ENCODE measurements around the gene DHH. TPM values are rescaled to one million over a fixed set of nuclear protein-coding genes. Genes with fewer than 3 reads are reported as not detected.

Gene DHH
- total and polyA plus RNA-seq, 2 experiments from 2014 or later = not detected

- no peak overlapping the region for H3K27ac Mint-ChIP-seq
- H3K27me3 Mint-ChIP-seq (ENCODE audit: insufficient read depth, low read depth, poor library complexity) = peaks cover 11% of the 10 kb centered on the region
- H3K36me3 ChIP-seq (ENCODE audit: insufficient read depth) = peaks cover 33% of the 10 kb centered on the region
- TF ChIP-seq CREB1 (CRISPR knock-in tag; IDR thresholded peaks at IDR 0.05; ENCODE audit: low read depth) = no peak
- DNase-seq (ENCODE audit: low spot score) (no peak), ATAC-seq (no peak)
- no peak overlapping the region for H2AFZ ChIP-seq
- no peaks in the 10 kb centered on the region; the same call in 2 of the 3 replicates for H3K9me3 Mint-ChIP-seq
- H4K20me1 ChIP-seq (replicated peaks; ENCODE audit: insufficient read depth) = peaks cover 60% of the 10 kb centered on the region
- H3K4me2 ChIP-seq = no peak overlapping the region
- H3F3A ChIP-seq (replicated peaks; ENCODE audit: low read depth) = no peaks in the 10 kb centered on the region
- H3K4me1 ChIP-seq (ENCODE audit: insufficient read depth) = peaks cover 15% of the 10 kb centered on the region
- no peaks in the 10 kb centered on the region for H3K9me2 ChIP-seq (ENCODE audit: insufficient read depth)
- H3K79me2 ChIP-seq (replicated peaks; ENCODE audit: insufficient read depth) = peaks cover 42% of the 10 kb centered on the region
- H3K4me1 Mint-ChIP-seq = peaks cover 27% of the 10 kb centered on the region
- H3K27ac ChIP-seq (ENCODE audit: low read depth) = no peak overlapping the region
- H3K4me3 Mint-ChIP-seq = no peak overlapping the region
- H3K4me3 ChIP-seq = no peak overlapping the region
- peaks cover 82% of the 10 kb centered on the region for H3K36me3 Mint-ChIP-seq (ENCODE audit: low read depth)
- no peaks in the 10 kb centered on the region for H3K27me3 ChIP-seq (ENCODE audit: insufficient read depth)
Observed at GRCh38 chr12:49052451-49053208, 42.0 kb downstream of the DHH start.

GRCh38 chr12:49051777-49052438 is 42.7 kb downstream of the DHH start:
- H3K27ac ChIP-seq (ENCODE audit: low read depth) = no peak overlapping the region
- peaks cover 8% of the 10 kb centered on the region for H3K4me1 ChIP-seq (ENCODE audit: insufficient read depth)
- H4K20me1 ChIP-seq (replicated peaks; ENCODE audit: insufficient read depth) = peaks cover 53% of the 10 kb centered on the region
- peaks cover 89% of the 10 kb centered on the region for H3K36me3 Mint-ChIP-seq (ENCODE audit: low read depth)
- H2AFZ ChIP-seq = no peak overlapping the region
- H3K9me2 ChIP-seq (ENCODE audit: insufficient read depth) = no peaks in the 10 kb centered on the region
- no peak for DNase-seq (ENCODE audit: low spot score)
- H3K36me3 ChIP-seq (ENCODE audit: insufficient read depth) = peaks cover 36% of the 10 kb centered on the region
- H3K27me3 ChIP-seq (ENCODE audit: insufficient read depth) = no peaks in the 10 kb centered on the region
- H3K4me1 Mint-ChIP-seq = peaks cover 19% of the 10 kb centered on the region
- no peak for ATAC-seq
- H3K27ac Mint-ChIP-seq = no peak overlapping the region
- H3K9me3 Mint-ChIP-seq = no peaks in the 10 kb centered on the region; the same call in 2 of the 3 replicates
- peaks cover 12% of the 10 kb centered on the region for H3K27me3 Mint-ChIP-seq (ENCODE audit: insufficient read depth, low read depth, poor library complexity)
- H3K4me3 Mint-ChIP-seq = no peak overlapping the region
- no peak overlapping the region for H3K4me3 ChIP-seq
- H3F3A ChIP-seq (replicated peaks; ENCODE audit: low read depth) = no peaks in the 10 kb centered on the region
- no peak overlapping the region for H3K4me2 ChIP-seq
- peaks cover 35% of the 10 kb centered on the region for H3K79me2 ChIP-seq (replicated peaks; ENCODE audit: insufficient read depth)
- no peak for TF ChIP-seq ZNF114 (CRISPR knock-in tag; IDR thresholded peaks at IDR 0.05)
- no peak for TF ChIP-seq EZH2phosphoT487 (IDR thresholded peaks at IDR 0.05; ENCODE audit: unreplicated experiment)
- TF ChIP-seq ZNF462 (CRISPR knock-in tag; IDR thresholded peaks at IDR 0.05) = no peak
- no peak for TF ChIP-seq ETS1 (IDR thresholded peaks at IDR 0.05)
- TF ChIP-seq NANOG (IDR thresholded peaks at IDR 0.05; ENCODE audit: borderline replicate concordance) = no peak
- no peak for TF ChIP-seq CTCF (conservative IDR thresholded peaks at IDR 0.05; ENCODE audit: low read depth in 2 of 2)
- TF ChIP-seq CREB1 (CRISPR knock-in tag; IDR thresholded peaks at IDR 0.05; ENCODE audit: low read depth) = no peak
